Right cardiac atrium (tissue), 5 donors: ENCODE measurements around the gene COQ9. TPM values are rescaled to one million over a fixed set of nuclear protein-coding genes. Genes with fewer than 3 reads are reported as not detected.

Source experiments
- ATAC-seq, 2 donors: fragments of 200-7000 bp; cut with Tn5 transposase; one replicate each; pipeline versions ENCODE4 v1.8.0 to v1.9.1; 2020; ENCODE audit warnings: moderate library complexity in 2 of 2, mild to moderate bottlenecking in 1 of 2
- DNase-seq, 3 donors: peaks; one replicate each; pipeline ENCODE4 v3.0.0-alpha.2; 2020
- H3K27ac ChIP-seq: one replicate; pipeline ENCODE4 v1.5.1; 2013; ENCODE audit warnings: mild to moderate bottlenecking, low read length, control low read depth, moderate library complexity
- H3K27me3 ChIP-seq: one replicate; pipeline ENCODE4 v1.6.1; 2013; ENCODE audit not compliant: control insufficient read depth, insufficient read depth
- H3K4me1 ChIP-seq: one replicate; pipeline ENCODE4 v1.6.1; 2013; ENCODE audit warnings: low read length; ENCODE audit not compliant: control insufficient read depth, insufficient read depth
- H3K4me3 ChIP-seq: one replicate; pipeline ENCODE4 v1.5.1; 2013; ENCODE audit warnings: low read length, control low read depth
- H3K9me3 ChIP-seq: one replicate; pipeline ENCODE4 v1.6.1; 2013; ENCODE audit warnings: low read length; ENCODE audit not compliant: control insufficient read depth
- WGBS: extraction: QIAGEN DNeasy Blood & Tissue Kit; methylation state at CpG from one replicate; pipeline ENCODE4 v1.1.7; 2013; 5-methylcytosine and 5-hydroxymethylcytosine counted together
- intact Hi-C, 4 donors: fragments of 100-400 bp; cut with DNase I; formaldehyde crosslinking; loops; one replicate each; pipeline versions ENCODE4 v1.11.0 to v1.14.0; 2022 to 2023
- polyA plus RNA-seq: library from polyadenylated mRNA; stranded (reverse); fragments of 200-250 nt; gene quantifications from one replicate; pipeline ENCODE4 v1.2.3, GENCODE V29; 2013
- total RNA-seq, 4 donors: library from RNA; stranded (reverse); fragmentation: NEBNext Ultra II Directional; extraction: Animal tissue kit (Norgen Biotek cat#: 25700); gene quantifications; one replicate each; pipeline ENCODE4 v1.2.1, GENCODE V29; 2021
- donor health status: healthy with polysubstance abuse.
- donor health status: DM: no; HTN: yes; CAD: no.
- donor health status: DM: no; HTN: no; CAD: no.
- donor health status: DM: no; HTN: yes; CAD: no; lungs with severe emphysema.
- donor health status: DM: yes; HTN: yes; CAD: no.

The COQ9 gene
- total and polyA plus RNA-seq, 5 donors: 91.8 to 206 (median 135) TPM

DNA sequence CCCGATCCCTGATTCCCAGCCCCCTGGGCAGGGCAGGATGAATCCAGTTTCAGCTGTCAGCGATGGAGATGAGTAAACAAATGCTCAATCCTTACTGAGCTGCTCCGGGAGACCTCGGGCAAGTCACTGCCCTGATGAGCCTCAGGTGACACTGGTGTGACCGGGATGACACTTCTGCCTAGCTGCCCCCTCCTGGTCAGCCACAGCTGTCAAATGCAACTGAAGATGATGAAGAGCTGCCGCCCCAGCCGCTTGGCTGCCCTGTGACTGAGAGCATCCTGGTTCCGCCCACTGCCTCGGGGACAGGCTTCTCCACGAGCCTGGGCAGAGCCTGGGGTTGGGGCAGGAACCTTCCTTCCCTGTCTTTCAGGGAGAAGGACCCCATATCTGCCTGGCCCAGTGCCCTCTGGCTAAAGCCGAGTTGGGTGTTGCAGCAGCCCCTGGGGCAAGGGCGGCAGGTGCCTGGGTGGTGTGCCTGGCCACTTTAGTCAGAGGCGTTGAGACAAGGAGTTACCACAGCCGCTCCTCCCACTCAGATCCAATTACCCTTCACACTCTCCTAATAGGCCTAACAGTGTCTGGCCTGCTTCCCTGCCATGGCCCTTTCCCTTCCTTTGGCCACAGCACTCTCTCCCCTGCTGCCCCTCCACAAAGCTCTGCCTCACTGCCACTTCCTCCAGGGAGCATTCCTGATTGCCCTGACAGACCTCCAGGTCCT, 37.2 kb upstream of the COQ9 start:
- no peak overlapping the region for H3K4me3 ChIP-seq
- intact Hi-C loops: loop anchor here (10.0 kb wide), 1 partner anchor 325 kb away; no protein-coding TSS in a partner anchor
- peak overlapping the region; percentile 59 for H3K27ac ChIP-seq
- H3K9me3 ChIP-seq: no peaks in the 10 kb centered on the region
- no peaks in the 10 kb centered on the region for H3K4me1 ChIP-seq
- peak in 1 of 3 donors; percentile 61 for DNase-seq
- WGBS: 58% methylated on average over 14 of the region's 14 CpGs
- no peaks in the 10 kb centered on the region for H3K27me3 ChIP-seq
- peak in 1 of 2 donors; percentile 20 for ATAC-seq

DNA sequence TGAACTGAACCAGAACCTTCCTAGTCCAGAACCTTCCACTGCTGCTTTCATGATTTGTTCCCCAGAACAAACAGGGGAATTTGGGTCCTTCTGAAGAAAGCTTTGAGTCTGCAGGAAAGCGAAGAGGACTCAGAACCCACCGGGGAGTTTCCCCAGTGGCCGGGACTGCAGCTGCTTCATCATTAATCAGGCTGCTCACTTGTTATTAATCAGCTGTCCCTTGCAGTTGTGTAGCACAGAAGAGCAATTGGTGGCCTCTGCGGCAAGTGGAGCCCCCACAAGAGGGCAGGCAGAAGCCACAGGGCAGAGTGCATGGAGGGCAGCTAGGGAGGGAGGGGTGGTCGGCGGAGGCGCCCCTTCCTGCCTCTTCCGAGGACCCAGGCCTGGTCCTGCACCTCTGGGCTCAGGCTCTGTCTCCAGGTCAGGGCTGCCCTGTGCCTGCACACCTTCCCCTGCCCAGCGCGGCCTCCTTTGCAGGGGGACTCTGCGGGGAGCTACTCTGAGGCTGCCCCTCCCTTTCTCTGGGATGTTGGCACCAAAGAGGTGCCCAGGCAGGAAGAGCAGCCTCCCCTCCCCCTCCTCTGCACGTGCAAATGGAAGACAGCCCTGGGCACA, 35.8 kb upstream of the COQ9 start:
- DNase-seq: no peak
- ATAC-seq: no peak
- H3K27me3 ChIP-seq: no peaks in the 10 kb centered on the region
- 66% methylated on average over 12 of the region's 12 CpGs for WGBS
- H3K4me3 ChIP-seq: no peak overlapping the region
- intact Hi-C loops: loop anchor here (10.0 kb wide), 1 partner anchor 327 kb away; no protein-coding TSS in a partner anchor
- no peaks in the 10 kb centered on the region for H3K9me3 ChIP-seq
- no peaks in the 10 kb centered on the region for H3K4me1 ChIP-seq
- H3K27ac ChIP-seq: no peak overlapping the region

DNA sequence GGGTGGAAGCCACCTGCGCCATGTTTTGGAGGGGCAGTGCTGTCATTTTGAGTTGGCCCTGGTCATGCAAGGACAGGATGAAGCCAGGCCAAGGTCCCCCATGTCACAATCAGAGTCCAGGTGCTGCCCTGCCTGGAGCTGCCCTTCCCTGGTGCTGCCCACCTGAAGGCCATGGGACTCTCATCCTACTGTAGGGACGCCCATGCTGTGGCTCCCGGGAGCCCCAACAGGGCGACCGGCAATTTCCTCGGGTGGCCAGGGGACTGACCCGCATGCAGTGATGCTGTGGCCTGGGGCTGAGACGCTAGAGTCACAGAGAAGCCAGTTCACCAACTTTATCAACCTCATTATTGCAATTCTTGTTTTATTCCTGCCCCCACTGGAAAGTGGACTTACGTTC, 34.7 kb upstream of the COQ9 start:
- DNase-seq (no peak), ATAC-seq (no peak)
- Histone ChIP-seq H3K4me1 (no peaks in the 10 kb centered on the region), H3K27ac (no peak overlapping the region), H3K4me3 (no peak overlapping the region), H3K9me3 (no peaks in the 10 kb centered on the region), H3K27me3 (no peaks in the 10 kb centered on the region)
- 92% methylated on average over 9 of the region's 9 CpGs for WGBS
- intact Hi-C loops: loop anchor here (10.0 kb wide), 1 partner anchor 328 kb away; no protein-coding TSS in a partner anchor

DNA sequence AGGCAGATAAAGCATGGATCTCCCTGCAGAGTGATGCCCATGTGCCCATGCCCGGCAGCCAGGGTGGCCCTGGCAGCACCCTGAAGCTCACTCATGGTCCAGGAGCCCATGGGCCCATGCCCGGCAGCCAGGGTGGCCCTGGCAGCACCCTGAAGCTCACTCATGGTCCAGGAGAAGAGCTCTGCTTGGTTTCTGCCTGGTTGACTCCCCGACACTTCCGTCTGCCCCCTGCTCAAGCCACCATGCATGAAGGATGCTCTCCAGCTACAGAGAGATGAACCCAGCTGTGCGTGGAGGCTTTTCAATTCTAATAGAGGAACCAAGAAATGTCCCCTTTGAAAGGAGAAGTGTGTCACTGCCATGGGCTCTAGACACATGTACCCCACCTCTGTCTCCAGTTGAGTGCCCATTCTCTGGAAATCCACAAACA, 34.0 kb upstream of the COQ9 start:
- ATAC-seq: no peak
- H3K27me3 ChIP-seq: no peaks in the 10 kb centered on the region
- DNase-seq: no peak
- no peaks in the 10 kb centered on the region for H3K9me3 ChIP-seq
- WGBS: 86% methylated on average over 5 of the region's 5 CpGs
- no peaks in the 10 kb centered on the region for H3K4me1 ChIP-seq
- H3K4me3 ChIP-seq: no peak overlapping the region
- H3K27ac ChIP-seq: no peak overlapping the region
- intact Hi-C loops: loop anchor here (10.0 kb wide), 1 partner anchor 329 kb away; no protein-coding TSS in a partner anchor

DNA sequence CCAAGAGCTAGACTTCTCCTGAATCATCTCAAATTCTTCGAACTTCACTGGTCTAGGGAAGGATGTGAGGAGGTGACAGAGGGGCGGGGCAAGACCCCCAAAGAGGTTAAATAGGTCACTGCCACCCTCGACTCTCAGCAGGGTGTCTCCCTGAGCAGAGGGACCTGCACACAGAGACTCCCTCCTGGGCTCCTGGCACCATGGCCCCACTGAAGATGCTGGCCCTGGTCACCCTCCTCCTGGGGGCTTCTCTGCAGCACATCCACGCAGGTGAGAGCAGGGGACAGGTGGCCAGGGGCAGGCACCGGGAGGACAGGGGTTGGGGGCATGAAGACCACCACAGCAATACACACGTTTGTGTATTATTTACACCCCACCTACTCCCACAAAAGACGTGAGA, 33.5 kb upstream of the COQ9 start:
- Histone ChIP-seq H3K27ac (no peak overlapping the region), H3K4me3 (no peak overlapping the region), H3K9me3 (no peaks in the 10 kb centered on the region), H3K4me1 (no peaks in the 10 kb centered on the region), H3K27me3 (no peaks in the 10 kb centered on the region)
- DNase-seq: no peak
- ATAC-seq: no peak
- WGBS: 77% methylated on average over 7 of the region's 7 CpGs
- intact Hi-C loops: loop anchor here (10.0 kb wide), 1 partner anchor 329 kb away; no protein-coding TSS in a partner anchor

- Histone ChIP-seq H3K4me1 (no peaks in the 10 kb centered on the region), H3K27ac (no peak overlapping the region), H3K4me3 (no peak overlapping the region), H3K9me3 (no peaks in the 10 kb centered on the region), H3K27me3 (no peaks in the 10 kb centered on the region)
- ATAC-seq (peak; percentile 2 to 16), DNase-seq (peak in 1 of 3 donors; percentile 47)
- 83% methylated on average over 16 of the region's 16 CpGs for WGBS
- intact Hi-C loops: loop anchor here (2.0 to 10.0 kb wide), 3 partner anchors 114 to 331 kb away; no protein-coding TSS in a partner anchor
Measured at GRCh38 chr16:57416084-57416483, 31.2 kb upstream of the COQ9 start.

DNA sequence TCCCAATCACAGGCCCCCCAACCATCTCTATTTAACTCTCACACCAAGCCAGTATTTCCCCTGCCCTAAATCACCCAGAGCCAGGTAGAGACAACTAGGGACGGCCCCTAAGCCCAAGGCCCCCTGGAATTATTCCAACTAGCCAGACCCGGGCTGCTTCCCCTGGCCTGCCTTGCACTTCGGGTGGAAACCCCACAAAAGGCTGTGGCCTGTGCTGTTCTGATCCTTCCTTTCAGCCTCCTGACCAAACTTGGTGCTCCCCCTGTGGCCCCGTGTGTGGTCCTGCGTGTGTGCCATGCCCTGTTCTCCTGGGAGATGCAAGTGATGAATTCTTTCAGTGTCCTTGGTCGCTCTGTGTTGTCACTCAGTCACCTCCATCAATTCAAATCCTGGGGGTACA, 27.8 kb upstream of the COQ9 start:
- H3K4me1 ChIP-seq: no peaks in the 10 kb centered on the region
- ATAC-seq (no peak), DNase-seq (no peak)
- intact Hi-C loops: loop anchor here (5.0 to 10.0 kb wide), 2 partner anchors 117 to 335 kb away; no protein-coding TSS in a partner anchor
- H3K4me3 ChIP-seq: no peak overlapping the region
- H3K27me3 ChIP-seq: no peaks in the 10 kb centered on the region
- 73% methylated on average over 6 of the region's 6 CpGs for WGBS
- no peak overlapping the region for H3K27ac ChIP-seq
- H3K9me3 ChIP-seq: no peaks in the 10 kb centered on the region

DNA sequence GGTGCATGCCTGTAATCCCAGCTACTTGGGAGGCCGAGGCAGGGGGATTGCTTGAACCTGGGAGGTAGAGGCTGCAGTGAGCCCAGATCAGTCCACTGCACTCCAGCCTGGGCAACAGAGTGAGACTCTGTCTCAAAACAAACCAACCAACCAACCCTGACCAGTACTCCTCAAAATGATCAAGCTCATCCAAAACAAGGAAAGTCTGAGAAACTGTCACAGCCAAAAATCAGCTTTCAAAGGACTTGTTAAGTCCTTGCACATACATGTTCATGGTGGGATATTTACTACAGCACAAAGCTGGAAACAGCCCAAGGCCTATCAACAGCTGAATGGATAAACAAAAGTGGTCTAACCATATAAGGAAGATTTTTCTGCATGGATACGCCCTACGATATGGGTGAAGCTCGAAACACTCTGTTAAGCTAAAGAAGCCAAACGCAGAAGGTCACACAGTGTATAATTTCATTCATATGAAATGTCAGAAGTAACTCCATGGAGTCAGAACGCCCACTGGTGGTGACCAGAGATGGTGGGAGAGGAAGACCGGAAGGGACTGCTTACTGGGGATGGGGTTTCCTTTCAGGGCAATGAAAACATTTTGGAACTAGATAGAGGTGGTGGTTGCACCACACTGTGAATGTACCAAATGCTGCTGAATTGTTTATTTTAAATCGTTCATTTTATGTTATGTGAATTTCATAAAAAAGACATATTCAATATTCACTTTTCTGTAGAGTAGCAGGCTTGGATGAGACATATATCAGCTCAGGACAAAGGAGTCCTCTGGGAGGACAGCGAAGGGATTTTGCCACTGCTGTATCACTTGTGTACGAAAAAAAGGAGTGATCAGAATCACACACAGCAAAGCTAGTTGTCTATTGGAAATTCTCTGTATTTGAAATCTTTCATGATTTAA, 25.0 kb upstream of the COQ9 start:
- DNase-seq: peak; percentile 64 to 74 (median 72)
- WGBS: 35% methylated on average over 10 of the region's 10 CpGs

GRCh38 chr16:57423152-57423551, 24.1 kb upstream of the COQ9 start:
- Histone ChIP-seq H3K9me3 (no peaks in the 10 kb centered on the region), H3K4me3 (no peak overlapping the region), H3K27ac (no peak overlapping the region), H3K4me1 (peaks cover 4% of the 10 kb centered on the region), H3K27me3 (no peaks in the 10 kb centered on the region)
- DNase-seq (no peak), ATAC-seq (no peak)
- intact Hi-C loops: loop anchor here in 1 of 4 donors (10.0 kb wide), 1 partner anchor 92 kb away; no protein-coding TSS in a partner anchor
- WGBS: 76% methylated on average over 2 of the region's 2 CpGs

More for the DNA sequence above, 25.0 kb upstream of the COQ9 start:
- peak; percentile 60 to 76 for ATAC-seq
- Histone ChIP-seq H3K27ac (no peak overlapping the region), H3K9me3 (no peaks in the 10 kb centered on the region), H3K27me3 (no peaks in the 10 kb centered on the region), H3K4me3 (no peak overlapping the region), H3K4me1 (peaks cover 4% of the 10 kb centered on the region)
- intact Hi-C loops: loop anchor here in 1 of 4 donors (10.0 kb wide), 1 partner anchor 93 kb away; no protein-coding TSS in a partner anchor

DNA sequence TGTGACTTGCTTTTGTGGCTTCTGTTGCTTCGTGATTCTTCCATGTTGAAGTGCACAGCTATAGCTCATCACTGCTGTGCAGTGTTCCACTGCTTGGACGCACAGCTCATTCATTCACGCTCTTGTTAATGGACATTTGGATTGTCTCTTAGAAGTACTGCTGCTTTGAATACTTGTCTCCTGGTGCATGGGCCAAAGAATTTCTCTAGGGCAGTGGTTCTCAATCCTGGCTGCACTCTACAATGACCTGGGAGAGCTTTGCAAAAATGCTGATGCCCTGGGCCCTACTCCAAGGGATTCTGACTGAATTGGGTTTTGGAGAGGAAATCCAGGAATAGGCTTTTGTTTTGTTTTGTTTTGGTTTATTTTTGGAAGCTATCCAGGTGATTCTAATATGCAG, 22.7 kb upstream of the COQ9 start:
- H3K4me1 ChIP-seq: peaks cover 4% of the 10 kb centered on the region
- H3K4me3 ChIP-seq: no peak overlapping the region
- intact Hi-C loops: loop anchor here in 1 of 4 donors (10.0 kb wide), 1 partner anchor 90 kb away; no protein-coding TSS in a partner anchor
- ATAC-seq (peak; percentile 22 to 38), DNase-seq (no peak)
- no peaks in the 10 kb centered on the region for H3K9me3 ChIP-seq
- H3K27me3 ChIP-seq: no peaks in the 10 kb centered on the region
- WGBS: 48% methylated on average over 3 of the region's 3 CpGs
- H3K27ac ChIP-seq: peak overlapping the region; percentile 32
